IMR-90 (cell line): ENCODE results near the gene NEAT1. TPM values are rescaled to one million over a fixed set of nuclear protein-coding genes. Genes with fewer than 3 reads are reported as not detected.

Experiments
- NFE2L2 ChIP-seq: fragments of 150-350 bp; IDR thresholded peaks from 2 replicates; pipeline ENCODE4 v1.6.1; 2016; ENCODE audit warnings: low read depth, mild to moderate bottlenecking, low read length
- POLR2A ChIP-seq: IDR thresholded peaks from 2 replicates; pipeline ENCODE4 v1.6.1; 2012; ENCODE audit warnings: mild to moderate bottlenecking, low read depth, low read length
- polyA plus RNA-seq, 3 experiments: library from polyadenylated mRNA; depleted of rRNA; stranded (reverse); fragments of >200 nt; gene quantifications; 2 replicates each; pipeline ENCODE4 v1.2.3, GENCODE V29; 2012; ENCODE audit warnings: low replicate concordance in 1 of 3
- total RNA-seq: library from RNA; depleted of rRNA; stranded (reverse); fragments of >200 nt; gene quantifications from 2 replicates; pipeline ENCODE4 v1.2.3, GENCODE V29; 2012
- TF ChIP-seq, protein P1 (sequence below): conservative IDR thresholded peaks from 2 replicates; pipeline ENCODE4 v1.5.1; 2012; ENCODE audit warnings: mild to moderate bottlenecking, low read depth, low read length, improper control_type of control experiment

NEAT1 gene
- total and polyA plus RNA-seq, 2 of the 4 experiments (the other 2 are of a cell fraction) = 30.1 to 114 TPM

DNA sequence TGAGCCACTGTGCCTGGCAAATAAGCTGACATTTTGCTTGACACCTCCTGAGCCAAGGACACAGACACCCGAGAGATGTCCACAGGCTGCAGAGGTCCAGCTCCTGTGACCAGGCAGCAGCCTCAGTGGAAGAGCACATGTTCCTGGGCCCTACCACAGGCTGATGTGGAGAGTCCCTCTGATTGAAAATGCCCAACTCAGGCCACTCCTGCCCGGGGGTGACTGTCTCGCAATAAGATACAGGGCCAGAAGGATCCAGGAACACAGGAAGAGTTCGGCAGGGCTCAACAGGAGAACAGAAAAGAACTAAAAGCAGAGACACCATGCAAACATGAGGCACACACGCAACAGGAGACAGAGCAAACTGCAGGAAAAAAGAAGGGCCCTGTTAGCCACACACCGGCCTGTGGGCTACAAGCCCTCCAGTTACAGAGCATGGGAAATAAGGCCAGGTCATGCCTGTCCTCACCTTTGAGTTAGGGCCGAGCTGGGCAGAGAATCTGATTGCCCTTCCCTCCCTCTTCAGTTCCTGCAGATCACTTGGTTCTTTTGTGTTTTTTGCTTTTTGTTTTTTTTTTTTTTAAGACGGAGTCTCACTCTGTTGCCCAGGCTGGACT, 47.9 kb downstream of the NEAT1 start (continued):
- TF ChIP-seq, protein P1, sequence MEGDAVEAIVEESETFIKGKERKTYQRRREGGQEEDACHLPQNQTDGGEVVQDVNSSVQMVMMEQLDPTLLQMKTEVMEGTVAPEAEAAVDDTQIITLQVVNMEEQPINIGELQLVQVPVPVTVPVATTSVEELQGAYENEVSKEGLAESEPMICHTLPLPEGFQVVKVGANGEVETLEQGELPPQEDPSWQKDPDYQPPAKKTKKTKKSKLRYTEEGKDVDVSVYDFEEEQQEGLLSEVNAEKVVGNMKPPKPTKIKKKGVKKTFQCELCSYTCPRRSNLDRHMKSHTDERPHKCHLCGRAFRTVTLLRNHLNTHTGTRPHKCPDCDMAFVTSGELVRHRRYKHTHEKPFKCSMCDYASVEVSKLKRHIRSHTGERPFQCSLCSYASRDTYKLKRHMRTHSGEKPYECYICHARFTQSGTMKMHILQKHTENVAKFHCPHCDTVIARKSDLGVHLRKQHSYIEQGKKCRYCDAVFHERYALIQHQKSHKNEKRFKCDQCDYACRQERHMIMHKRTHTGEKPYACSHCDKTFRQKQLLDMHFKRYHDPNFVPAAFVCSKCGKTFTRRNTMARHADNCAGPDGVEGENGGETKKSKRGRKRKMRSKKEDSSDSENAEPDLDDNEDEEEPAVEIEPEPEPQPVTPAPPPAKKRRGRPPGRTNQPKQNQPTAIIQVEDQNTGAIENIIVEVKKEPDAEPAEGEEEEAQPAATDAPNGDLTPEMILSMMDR = no peak
- TF ChIP-seq POLR2A (no peak; the same call in 1 of the 2 replicates), NFE2L2 (no peak)
